Measurements from ENCODE around the gene FGF18. TPM values are rescaled to one million over a fixed set of nuclear protein-coding genes. Genes with fewer than 3 reads are reported as not detected.

The FGF18 gene
- total and polyA plus RNA-seq, 2 experiments from 2014 or later: 0.56 to 0.86 TPM

DNA sequence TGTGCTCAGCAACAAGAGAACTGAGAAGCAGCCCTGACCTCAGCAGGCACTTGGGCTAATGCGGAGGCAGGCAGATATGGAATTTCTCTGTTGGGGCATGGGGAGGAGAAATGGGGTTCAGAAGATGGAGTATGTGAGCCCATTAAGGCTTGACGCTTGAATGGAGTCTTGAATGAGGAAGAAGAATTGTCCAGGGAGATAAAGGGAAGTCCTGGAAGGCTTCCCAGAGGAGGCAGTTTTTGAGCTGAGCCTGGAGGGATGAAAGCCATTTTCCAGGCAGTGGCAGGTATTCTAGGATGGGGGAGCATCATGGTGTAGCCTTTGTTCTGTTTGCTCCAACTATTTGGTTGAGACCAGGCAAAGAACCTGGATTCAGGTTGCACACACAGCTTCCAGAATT is 34.5 kb downstream of the FGF18 start (continued):
- no peak for TF ChIP-seq EZH2phosphoT487 (IDR thresholded peaks at IDR 0.05; ENCODE audit: unreplicated experiment)

DNA sequence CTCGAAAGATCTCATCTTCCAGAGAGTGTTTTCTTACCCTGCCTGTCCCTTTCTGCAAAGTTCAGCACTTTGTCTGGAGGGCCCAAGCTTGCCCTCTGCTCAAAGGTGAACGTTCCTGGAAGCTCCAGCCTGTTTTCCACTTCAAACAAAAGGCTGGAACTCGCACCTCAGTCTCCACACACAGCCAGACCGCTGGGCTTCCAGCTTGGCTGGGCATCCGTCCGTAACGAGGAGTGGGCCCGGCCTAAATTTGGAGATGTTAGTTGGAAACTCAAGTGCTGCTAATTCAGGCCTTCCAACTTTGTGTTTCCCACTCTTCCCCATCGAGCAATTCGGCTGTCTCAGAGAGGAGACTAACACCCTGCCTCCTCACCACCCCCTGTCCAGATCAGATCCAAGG is 35.1 kb downstream of the FGF18 start:
- no peak overlapping the region for H3K27ac ChIP-seq (ENCODE audit: low read depth)
- H3K36me3 ChIP-seq (ENCODE audit: insufficient read depth): no peaks in the 10 kb centered on the region
- H3K4me3 Mint-ChIP-seq: no peak overlapping the region
- H3K27me3 ChIP-seq (ENCODE audit: insufficient read depth): peaks cover 6% of the 10 kb centered on the region
- H3K27ac Mint-ChIP-seq: no peak overlapping the region
- no peaks in the 10 kb centered on the region for H3K36me3 Mint-ChIP-seq (ENCODE audit: low read depth)
- H3K4me2 ChIP-seq: no peak overlapping the region
- H3K4me1 Mint-ChIP-seq: peaks cover 27% of the 10 kb centered on the region
- no peaks in the 10 kb centered on the region for H3K79me2 ChIP-seq (replicated peaks; ENCODE audit: insufficient read depth)
- H3K9me2 ChIP-seq (ENCODE audit: insufficient read depth): no peaks in the 10 kb centered on the region
- DNase-seq (ENCODE audit: low spot score) (no peak), ATAC-seq (no peak)
- no peaks in the 10 kb centered on the region for H3K9me3 Mint-ChIP-seq
- no peak overlapping the region for H2AFZ ChIP-seq
- H3K4me3 ChIP-seq: no peak overlapping the region
- H4K20me1 ChIP-seq (replicated peaks; ENCODE audit: insufficient read depth): no peaks in the 10 kb centered on the region
- peaks cover 30% of the 10 kb centered on the region for H3K27me3 Mint-ChIP-seq (ENCODE audit: insufficient read depth, low read depth, poor library complexity)
- no peaks in the 10 kb centered on the region for H3F3A ChIP-seq (replicated peaks; ENCODE audit: low read depth)
- peaks cover 15% of the 10 kb centered on the region for H3K4me1 ChIP-seq (ENCODE audit: insufficient read depth)
- no peak for TF ChIP-seq ZNF331 (CRISPR knock-in tag; IDR thresholded peaks at IDR 0.05; ENCODE audit: low read depth)
- TF ChIP-seq ZNF114 (CRISPR knock-in tag; IDR thresholded peaks at IDR 0.05): no peak
- TF ChIP-seq, protein P1, sequence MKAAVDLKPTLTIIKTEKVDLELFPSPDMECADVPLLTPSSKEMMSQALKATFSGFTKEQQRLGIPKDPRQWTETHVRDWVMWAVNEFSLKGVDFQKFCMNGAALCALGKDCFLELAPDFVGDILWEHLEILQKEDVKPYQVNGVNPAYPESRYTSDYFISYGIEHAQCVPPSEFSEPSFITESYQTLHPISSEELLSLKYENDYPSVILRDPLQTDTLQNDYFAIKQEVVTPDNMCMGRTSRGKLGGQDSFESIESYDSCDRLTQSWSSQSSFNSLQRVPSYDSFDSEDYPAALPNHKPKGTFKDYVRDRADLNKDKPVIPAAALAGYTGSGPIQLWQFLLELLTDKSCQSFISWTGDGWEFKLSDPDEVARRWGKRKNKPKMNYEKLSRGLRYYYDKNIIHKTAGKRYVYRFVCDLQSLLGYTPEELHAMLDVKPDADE (IDR thresholded peaks at IDR 0.05): no peak
- no peak for TF ChIP-seq STAT1 (IDR thresholded peaks at IDR 0.05; ENCODE audit: unreplicated experiment)
- no peak for TF ChIP-seq NANOG (IDR thresholded peaks at IDR 0.05; ENCODE audit: borderline replicate concordance)
- TF ChIP-seq, protein P2, sequence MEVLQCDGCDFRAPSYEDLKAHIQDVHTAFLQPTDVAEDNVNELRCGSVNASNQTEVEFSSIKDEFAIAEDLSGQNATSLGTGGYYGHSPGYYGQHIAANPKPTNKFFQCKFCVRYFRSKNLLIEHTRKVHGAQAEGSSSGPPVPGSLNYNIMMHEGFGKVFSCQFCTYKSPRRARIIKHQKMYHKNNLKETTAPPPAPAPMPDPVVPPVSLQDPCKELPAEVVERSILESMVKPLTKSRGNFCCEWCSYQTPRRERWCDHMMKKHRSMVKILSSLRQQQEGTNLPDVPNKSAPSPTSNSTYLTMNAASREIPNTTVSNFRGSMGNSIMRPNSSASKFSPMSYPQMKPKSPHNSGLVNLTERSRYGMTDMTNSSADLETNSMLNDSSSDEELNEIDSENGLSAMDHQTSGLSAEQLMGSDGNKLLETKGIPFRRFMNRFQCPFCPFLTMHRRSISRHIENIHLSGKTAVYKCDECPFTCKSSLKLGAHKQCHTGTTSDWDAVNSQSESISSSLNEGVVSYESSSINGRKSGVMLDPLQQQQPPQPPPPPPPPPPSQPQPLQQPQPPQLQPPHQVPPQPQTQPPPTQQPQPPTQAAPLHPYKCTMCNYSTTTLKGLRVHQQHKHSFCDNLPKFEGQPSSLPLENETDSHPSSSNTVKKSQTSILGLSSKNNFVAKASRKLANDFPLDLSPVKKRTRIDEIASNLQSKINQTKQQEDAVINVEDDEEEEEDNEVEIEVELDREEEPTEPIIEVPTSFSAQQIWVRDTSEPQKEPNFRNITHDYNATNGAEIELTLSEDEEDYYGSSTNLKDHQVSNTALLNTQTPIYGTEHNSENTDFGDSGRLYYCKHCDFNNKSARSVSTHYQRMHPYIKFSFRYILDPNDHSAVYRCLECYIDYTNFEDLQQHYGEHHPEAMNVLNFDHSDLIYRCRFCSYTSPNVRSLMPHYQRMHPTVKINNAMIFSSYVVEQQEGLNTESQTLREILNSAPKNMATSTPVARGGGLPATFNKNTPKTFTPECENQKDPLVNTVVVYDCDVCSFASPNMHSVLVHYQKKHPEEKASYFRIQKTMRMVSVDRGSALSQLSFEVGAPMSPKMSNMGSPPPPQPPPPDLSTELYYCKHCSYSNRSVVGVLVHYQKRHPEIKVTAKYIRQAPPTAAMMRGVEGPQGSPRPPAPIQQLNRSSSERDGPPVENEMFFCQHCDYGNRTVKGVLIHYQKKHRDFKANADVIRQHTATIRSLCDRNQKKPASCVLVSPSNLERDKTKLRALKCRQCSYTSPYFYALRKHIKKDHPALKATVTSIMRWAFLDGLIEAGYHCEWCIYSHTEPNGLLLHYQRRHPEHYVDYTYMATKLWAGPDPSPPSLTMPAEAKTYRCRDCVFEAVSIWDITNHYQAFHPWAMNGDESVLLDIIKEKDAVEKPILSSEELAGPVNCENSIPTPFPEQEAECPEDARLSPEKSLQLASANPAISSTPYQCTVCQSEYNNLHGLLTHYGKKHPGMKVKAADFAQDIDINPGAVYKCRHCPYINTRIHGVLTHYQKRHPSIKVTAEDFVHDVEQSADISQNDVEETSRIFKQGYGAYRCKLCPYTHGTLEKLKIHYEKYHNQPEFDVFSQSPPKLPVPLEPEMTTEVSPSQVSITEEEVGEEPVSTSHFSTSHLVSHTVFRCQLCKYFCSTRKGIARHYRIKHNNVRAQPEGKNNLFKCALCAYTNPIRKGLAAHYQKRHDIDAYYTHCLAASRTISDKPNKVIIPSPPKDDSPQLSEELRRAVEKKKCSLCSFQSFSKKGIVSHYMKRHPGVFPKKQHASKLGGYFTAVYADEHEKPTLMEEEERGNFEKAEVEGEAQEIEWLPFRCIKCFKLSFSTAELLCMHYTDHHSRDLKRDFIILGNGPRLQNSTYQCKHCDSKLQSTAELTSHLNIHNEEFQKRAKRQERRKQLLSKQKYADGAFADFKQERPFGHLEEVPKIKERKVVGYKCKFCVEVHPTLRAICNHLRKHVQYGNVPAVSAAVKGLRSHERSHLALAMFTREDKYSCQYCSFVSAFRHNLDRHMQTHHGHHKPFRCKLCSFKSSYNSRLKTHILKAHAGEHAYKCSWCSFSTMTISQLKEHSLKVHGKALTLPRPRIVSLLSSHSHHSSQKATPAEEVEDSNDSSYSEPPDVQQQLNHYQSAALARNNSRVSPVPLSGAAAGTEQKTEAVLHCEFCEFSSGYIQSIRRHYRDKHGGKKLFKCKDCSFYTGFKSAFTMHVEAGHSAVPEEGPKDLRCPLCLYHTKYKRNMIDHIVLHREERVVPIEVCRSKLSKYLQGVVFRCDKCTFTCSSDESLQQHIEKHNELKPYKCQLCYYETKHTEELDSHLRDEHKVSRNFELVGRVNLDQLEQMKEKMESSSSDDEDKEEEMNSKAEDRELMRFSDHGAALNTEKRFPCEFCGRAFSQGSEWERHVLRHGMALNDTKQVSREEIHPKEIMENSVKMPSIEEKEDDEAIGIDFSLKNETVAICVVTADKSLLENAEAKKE (CRISPR knock-in tag; IDR thresholded peaks at IDR 0.05): no peak
- TF ChIP-seq, protein P3, sequence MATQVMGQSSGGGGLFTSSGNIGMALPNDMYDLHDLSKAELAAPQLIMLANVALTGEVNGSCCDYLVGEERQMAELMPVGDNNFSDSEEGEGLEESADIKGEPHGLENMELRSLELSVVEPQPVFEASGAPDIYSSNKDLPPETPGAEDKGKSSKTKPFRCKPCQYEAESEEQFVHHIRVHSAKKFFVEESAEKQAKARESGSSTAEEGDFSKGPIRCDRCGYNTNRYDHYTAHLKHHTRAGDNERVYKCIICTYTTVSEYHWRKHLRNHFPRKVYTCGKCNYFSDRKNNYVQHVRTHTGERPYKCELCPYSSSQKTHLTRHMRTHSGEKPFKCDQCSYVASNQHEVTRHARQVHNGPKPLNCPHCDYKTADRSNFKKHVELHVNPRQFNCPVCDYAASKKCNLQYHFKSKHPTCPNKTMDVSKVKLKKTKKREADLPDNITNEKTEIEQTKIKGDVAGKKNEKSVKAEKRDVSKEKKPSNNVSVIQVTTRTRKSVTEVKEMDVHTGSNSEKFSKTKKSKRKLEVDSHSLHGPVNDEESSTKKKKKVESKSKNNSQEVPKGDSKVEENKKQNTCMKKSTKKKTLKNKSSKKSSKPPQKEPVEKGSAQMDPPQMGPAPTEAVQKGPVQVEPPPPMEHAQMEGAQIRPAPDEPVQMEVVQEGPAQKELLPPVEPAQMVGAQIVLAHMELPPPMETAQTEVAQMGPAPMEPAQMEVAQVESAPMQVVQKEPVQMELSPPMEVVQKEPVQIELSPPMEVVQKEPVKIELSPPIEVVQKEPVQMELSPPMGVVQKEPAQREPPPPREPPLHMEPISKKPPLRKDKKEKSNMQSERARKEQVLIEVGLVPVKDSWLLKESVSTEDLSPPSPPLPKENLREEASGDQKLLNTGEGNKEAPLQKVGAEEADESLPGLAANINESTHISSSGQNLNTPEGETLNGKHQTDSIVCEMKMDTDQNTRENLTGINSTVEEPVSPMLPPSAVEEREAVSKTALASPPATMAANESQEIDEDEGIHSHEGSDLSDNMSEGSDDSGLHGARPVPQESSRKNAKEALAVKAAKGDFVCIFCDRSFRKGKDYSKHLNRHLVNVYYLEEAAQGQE (IDR thresholded peaks at IDR 0.05; ENCODE audit: unreplicated experiment): no peak
- TF ChIP-seq JUNB (IDR thresholded peaks at IDR 0.05; ENCODE audit: unreplicated experiment): no peak
- no peak for TF ChIP-seq EZH2phosphoT487 (IDR thresholded peaks at IDR 0.05; ENCODE audit: unreplicated experiment)
- TF ChIP-seq, protein P4, sequence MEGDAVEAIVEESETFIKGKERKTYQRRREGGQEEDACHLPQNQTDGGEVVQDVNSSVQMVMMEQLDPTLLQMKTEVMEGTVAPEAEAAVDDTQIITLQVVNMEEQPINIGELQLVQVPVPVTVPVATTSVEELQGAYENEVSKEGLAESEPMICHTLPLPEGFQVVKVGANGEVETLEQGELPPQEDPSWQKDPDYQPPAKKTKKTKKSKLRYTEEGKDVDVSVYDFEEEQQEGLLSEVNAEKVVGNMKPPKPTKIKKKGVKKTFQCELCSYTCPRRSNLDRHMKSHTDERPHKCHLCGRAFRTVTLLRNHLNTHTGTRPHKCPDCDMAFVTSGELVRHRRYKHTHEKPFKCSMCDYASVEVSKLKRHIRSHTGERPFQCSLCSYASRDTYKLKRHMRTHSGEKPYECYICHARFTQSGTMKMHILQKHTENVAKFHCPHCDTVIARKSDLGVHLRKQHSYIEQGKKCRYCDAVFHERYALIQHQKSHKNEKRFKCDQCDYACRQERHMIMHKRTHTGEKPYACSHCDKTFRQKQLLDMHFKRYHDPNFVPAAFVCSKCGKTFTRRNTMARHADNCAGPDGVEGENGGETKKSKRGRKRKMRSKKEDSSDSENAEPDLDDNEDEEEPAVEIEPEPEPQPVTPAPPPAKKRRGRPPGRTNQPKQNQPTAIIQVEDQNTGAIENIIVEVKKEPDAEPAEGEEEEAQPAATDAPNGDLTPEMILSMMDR (conservative IDR thresholded peaks at IDR 0.05; ENCODE audit: low read depth in 2 of 2): no peak
- no peak for TF ChIP-seq CREB1 (CRISPR knock-in tag; IDR thresholded peaks at IDR 0.05; ENCODE audit: low read depth)
- no peak for TF ChIP-seq EZH2 (IDR thresholded peaks at IDR 0.05; ENCODE audit: low read depth, unreplicated experiment)
- TF ChIP-seq POLR2AphosphoS5 (IDR thresholded peaks at IDR 0.05; ENCODE audit: low read depth): no peak
